CD4-positive, alpha-beta T cell treated with Interleukin-1 beta for 1 hour (primary cell): ENCODE measurements around the gene TUBB4A.

ENCODE experiments used
- DNase-seq, 2 donors: peaks; one replicate each; pipeline ENCODE4 v3.0.0-alpha.2; 2020 to 2022

The TUBB4A gene

DNA sequence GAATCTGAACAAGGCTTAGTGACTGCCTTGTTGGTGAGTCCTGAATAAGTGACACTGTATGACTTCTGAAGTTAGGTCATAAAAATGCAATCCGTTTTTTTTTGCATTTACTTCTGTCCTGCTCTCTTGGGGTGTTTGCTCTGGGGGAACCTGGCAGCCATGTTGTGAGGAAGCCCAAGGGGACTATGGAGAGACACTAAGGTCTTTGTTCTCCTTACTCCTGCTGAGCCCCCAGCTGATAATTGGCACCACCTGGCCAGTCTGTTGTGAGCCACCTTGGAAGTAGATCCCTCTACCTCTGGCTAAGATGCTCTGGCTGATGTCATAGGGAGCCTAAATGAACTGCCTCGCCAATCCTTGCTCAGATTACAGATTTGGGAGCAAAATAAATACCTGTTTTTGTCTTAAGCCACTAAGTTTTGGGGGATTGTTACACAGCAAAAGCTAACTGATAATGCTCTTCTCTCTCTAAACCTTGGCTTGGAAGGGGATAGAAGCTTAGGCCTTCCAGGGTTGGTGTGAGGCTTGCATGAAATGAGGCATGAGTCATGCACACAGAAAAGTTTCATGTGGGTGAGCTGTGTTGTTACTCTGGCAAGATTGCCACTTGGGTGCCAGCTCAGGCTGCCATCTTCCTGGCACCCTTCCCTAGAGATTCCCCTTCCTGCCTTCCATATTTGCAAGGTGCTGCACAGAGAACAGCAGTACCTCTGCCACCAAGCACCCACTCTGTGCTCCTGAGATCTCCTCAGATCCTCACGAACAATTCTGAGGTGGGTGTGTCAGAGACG is 10.1 kb downstream of the TUBB4A start:
- no peak for DNase-seq

GRCh38 chr19:6490134-6490533 is 12.0 kb downstream of the TUBB4A start:
- DNase-seq: no peak

DNA sequence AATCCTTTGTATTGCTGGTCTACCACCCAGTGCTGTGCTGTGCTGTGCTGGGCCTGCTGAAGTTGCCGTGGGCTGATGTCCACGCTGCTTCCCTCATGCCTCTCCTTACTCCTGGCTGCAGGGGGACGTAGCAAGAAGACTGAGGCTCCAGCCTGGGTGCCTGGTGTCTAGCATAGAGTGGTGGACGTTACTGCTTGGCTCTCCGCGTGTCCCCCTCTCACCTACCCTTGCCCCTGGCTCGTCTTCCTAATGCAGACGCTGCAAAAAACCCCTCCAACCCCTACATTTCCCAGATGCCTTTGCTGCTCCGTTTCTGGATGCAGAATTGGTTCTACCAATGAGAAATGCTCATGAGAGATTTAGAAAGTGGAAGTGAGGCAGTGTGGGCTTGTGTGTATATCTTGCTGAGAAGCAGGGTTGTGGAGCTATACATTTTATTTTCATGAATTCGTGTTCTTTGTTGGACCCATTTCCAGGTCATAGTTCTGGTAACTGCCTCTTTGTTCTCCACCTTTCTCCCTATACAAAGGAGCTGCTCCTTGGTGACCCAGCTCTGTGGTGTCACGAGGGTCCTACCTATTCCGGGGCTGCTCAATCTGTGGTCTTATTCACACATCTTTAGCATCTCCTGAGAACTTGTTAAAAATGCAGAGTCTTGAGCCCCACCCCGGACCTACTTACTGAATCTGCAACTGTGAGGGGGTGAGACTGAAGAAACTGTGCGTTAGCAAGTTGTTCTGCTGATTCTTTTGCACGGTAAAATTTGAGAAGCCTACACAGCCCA is 12.6 kb downstream of the TUBB4A start:
- peak in 1 of 2 donors; percentile 37 for DNase-seq

- no peak for DNase-seq
Measured at GRCh38 chr19:6484831-6485230, 17.3 kb downstream of the TUBB4A start.

DNA sequence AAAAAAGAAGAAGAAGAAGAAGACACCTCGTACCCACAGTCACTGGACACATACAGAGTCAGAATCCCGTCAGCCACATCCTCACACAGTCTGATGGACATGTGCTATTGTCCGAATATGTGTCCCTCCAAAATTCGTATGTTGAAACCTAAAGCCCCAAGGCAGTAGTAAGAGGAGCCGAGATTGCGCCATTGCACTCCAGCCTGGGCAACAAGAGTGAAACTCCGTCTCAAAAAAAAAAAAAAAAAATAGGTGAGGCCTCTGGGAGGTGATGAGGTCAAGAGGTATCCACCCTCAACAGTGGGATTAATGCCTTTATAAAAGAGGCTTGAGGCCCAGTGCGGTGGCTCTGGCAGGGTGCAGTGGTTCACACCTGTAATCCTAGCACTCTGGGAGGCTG is 17.9 kb downstream of the TUBB4A start:
- no peak for DNase-seq

DNA sequence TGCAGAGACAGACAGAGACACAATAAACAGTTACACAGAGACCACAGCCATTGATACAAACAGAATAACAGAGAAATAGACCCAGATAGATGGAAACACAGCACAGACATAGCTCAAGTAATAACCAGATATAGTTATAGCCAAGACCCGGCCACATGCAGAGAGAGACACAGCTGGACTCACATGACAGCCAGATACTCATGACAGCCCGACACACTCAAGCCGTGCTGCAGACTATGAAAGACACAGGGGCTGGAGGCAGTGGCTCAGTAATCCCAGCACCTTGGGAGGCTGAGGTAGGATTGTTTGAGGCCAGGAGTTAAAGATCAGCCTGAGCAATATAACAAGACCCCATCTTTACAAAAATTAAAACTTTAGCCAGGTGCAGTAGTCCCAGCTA is 18.9 kb downstream of the TUBB4A start:
- DNase-seq: no peak

- no peak for DNase-seq
Measured at GRCh38 chr19:6482343-6482686, 19.8 kb downstream of the TUBB4A start.

DNA sequence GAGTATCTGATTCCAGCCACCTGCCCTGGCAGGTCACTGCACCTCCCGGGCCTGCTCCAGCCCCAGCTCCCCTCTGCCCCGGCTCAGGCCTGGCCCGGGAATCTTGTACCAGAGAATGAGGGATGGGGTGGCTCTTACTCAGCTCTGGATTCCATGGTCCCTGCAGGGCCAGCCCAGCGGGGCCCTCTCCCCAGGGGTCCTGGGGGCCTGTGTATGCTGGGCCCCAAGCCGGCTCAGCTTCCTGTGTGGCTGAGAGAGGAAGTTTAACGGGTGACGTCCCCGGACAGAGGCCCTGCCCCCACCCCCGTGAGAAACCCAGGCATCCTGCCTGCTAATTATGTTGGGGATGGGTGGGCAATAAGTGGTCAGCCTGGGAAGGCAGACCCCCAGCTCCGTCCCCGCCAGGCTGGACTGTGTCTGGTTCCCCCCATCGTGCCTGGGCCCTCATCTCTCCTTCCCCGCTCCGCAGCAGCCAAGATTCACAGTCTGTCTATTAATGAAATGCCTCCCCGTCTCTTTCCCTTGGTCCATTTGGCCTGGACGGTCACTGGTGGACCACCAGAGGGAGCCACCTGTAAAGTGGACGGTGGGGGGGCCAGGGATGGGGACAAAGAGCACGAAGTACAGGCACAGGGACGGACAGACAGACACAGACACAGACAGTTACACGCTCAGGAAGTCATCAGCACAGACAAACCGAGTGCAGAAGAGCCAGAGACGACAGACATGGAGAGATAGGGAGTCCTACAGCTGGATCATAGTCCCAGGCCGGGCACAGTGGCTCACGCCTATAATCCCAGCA is 20.4 kb downstream of the TUBB4A start, which contains the start of gene DENND1C:
DENND1C (minus strand) TSS at position 247 of the 802 bp plus-strand sequence; CDS start at position 155, 92 bp downstream.
- DNase-seq: peak; percentile 78 to 81

GRCh38 chr19:6480848-6481415 is 21.2 kb downstream of the TUBB4A start:
- DNase-seq: peak; percentile 23 to 30

GRCh38 chr19:6479836-6480398 is 22.2 kb downstream of the TUBB4A start:
- DNase-seq: no peak

DNA sequence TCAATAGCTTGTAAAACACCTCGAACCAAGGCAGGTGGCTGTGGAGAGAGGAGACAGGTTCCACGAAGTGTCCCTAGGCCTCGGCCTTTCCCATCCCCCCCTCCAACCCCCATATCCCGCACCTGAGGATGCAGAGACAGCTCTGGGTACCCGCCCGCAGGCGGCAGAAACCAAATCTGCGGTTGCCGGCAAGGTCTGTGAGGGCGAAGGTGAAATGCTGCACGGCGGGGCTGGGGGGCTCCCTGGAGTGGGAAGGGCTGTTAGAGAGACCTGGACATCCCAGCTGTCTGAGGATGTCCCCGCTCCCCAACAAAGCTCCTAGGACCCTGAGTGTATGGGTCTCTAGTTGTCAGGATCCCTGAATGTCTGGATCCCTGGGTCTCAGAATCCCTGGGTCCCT is 23.3 kb downstream of the TUBB4A start:
- no peak for DNase-seq

GRCh38 chr19:6476896-6477431 is 25.1 kb downstream of the TUBB4A start:
- DNase-seq: no peak

DNA sequence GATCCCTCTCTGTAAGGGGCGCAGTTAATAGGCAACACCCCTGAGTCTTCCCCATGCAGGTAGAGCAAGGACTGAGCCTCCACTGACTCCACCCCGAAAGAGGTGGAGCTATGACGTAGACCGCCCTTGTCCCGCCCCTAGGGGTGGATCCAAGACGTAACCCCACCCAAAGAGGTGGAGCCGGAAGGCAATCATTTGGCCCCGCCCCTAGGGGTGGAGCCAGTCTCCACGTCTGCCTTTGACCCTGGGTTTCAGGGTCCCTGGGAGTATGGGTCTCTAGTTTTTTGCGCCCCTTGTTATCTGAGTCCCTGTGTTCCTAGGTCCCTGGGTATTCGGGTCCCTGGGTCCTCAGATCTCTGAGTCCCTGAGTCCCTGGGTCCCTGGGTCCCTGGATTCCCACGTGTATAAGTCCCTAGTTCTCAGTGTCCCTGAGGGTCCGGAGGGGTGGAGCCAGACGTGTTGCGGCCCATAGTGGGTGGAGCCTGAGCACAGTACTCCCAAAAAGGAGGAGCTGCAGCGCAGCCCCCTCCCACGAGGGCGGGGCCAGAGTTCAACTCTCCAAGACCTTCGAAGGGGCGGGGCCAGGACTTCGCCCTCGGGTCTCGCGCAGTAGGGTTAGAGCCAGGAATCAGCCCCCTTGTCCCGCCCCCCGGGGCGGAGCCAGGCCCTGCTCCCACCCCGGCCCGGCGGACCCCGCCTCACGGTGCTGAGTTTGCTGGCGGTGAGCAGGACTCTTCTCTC is 25.8 kb downstream of the TUBB4A start:
- peak; percentile 54 to 72 for DNase-seq

DNA sequence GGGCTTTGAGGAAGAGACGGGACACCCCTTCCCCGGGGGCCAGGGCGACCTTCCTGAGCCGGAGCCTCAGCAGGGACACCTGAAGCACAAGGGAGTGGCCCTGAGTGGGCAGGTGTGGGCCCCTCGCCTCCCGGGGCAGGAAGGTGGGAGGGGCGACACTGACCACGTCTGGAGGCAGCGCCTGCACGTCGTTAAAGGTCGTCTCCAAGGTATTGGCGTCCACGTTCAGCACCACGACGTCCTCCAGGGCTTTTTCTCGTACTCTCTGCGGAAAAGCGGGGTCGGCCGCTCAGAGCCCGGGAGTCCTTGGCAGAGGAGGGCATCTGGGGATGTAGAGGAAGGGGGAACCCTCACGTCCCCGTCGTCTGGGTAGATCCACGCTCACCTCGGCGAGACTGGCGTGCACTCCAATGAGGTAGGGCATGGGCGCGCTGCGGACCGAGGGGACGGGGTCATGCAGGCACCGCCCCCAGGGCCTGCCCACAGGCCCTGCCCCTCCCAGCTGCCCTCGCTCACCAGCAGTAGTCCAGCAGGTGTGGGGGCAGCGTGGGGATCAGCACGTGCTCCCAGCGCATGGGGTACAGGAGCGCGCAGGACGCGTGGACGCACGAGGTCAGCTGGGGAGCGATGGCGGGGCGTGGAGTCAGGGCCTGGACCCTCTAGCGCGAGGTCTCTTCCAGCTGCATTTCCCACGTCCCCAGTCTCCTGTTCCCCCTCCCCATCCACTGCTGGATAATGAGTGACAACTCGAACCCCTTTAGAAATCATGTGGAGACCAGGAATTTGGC is 26.6 kb downstream of the TUBB4A start:
- DNase-seq: no peak

DNA sequence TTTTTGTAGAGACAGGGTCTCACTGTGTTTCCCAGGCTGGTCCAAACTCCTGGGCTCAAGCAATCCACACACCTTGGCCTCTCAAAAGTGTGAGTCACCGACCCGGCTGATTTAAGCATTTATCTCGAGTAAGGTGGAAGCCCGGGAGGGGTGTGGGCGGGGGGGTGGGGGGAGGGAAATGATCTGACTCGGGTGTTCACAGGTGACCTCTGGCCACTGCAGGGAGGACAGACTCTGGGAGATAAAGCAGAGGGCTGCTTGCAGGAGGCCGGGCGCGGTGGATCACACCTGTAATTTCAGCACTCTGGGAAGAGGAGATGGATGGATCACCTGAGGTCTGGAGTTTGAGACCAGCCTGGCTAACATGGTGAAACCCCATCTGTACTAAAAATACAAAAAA is 28.5 kb downstream of the TUBB4A start:
- no peak for DNase-seq

DNA sequence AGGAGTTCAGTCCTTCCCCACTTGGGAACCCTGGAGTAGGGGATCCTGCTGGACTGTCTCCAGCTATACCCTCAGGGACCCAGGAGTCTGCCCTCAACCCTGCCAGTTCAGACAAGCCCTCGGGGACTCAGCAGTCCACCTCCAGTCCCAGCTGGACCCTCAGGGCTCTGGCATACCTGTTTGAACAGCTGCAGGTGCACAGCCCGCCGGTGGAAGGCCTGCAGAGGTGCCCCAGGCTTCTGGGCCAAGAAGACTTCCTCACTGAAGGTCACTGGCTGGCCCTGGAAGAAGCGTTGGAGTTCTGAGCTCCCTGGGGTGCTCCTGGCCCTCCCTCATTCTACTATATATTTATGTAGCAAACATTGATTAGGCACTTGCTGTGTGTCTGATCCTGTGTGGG is 29.4 kb downstream of the TUBB4A start:
- DNase-seq: no peak

DNA sequence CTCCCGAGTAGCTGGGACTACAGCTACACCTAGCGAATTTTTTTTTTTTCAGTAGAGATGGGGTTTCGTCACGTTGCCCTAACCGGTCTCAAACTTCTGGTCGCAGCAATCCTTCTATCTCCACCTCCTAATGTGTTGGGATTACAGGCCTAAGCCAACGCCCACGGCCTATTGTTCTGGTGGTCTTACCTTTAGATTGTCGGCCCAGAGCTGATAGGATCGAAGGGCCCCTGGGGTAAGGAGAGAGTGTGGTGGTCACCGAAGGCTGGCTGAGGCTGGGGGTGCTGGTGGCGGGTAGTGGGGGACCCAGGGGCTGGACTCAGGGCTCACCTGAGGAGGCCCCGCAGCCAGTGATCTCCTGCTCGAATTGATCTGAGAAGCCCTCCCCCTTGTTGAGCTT is 31.0 kb downstream of the TUBB4A start:
- no peak for DNase-seq

DNA sequence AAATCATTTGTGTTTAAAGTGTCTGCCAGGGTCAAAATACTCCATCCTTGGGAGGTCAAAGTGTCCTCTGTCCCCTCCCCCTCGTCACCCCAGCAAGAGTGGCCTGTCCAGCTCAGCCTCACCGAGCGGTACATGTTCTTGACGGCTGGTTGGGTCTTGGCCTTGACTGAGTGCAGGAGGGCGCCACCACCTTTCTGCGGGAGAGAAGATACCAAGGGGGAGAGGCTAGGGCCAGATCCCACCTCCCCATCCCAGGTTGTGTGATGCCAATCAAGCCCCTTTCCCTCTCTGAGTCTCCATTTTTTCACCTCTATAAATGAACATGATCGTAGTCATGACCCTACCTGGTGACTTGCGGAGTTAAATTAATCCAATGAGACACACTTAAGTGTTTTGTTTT is 31.9 kb downstream of the TUBB4A start:
- DNase-seq: no peak

- DNase-seq: no peak
Measured at GRCh38 chr19:6467384-6467783, 34.7 kb downstream of the TUBB4A start.

DNA sequence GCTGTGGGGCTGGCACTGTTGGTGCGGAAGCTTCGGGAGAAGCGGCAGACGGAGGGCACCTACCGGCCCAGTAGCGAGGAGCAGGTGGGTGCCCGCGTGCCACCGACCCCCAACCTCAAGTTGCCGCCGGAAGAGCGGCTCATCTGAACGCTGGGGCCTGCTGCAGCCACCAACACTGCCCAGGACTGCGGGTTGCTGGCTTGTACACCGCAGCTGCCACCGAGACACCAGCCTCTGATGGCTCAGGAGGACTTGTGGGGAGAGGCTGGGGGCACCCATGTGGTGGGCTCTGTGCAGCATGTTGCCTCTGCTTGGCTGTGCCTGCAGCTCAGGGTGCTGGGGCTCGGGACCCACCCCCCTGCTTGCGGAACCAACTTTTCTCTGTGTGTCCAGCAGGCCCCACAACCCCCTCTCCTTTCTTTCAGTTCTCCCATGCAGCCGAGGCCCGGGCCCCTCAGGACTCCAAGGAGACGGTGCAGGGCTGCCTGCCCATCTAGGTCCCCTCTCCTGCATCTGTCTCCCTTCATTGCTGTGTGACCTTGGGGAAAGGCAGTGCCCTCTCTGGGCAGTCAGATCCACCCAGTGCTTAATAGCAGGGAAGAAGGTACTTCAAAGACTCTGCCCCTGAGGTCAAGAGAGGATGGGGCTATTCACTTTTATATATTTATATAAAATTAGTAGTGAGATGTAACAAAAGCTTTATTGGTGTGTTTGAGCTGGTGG is 35.4 kb downstream of the TUBB4A start:
- DNase-seq: no peak
